Stimulated activated CD4-positive, alpha-beta T cell treated with anti-CD3 and anti-CD28 coated beads, Interleukin-15, amount 100 ng/mL, for 1 hour (primary cell): ENCODE measurements around the gene MT1A.
"Not testable (repeated sequence)": the region's sequence is repeated elsewhere in the genome, so short reads cannot be mapped to it uniquely, and the experiment has no call there.

Experiments
- DNase-seq, 2 donors: peaks; one replicate each; pipeline ENCODE4 v3.0.0-alpha.2; 2020; ENCODE audit warnings: low read depth in 1 of 2, low spot score in 1 of 2

MT1A gene

DNA sequence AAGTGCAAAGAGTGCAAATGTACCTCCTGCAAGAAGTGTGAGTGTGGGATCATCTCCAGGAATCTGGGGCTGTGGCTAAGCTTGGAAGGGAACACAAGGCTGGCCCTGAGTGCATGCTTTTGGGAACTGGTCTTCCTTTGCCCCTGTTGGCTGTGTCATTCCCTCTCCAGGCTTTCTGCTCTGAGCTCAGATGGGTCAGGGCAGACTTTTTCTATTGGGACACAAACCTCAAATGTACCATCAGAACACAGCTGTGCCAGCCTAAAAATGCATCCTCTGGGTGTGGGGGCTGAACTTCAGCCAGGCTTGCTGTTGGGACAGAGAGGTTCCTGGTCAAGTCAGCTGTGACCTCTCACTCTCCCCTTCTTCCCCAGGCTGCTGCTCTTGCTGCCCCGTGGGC is 14.1 kb downstream of the MT1A start:
- DNase-seq, result no peak

- DNase-seq, result no peak
Observed at GRCh38 chr16:56653218-56653617, 14.8 kb downstream of the MT1A start.

- DNase-seq, result peak; percentile 36 to 63
Observed at GRCh38 chr16:56657555-56658326, 19.3 kb downstream of the MT1A start, which contains the start of gene MT1F. Gene MT1F (plus strand): TSS chr16:56657959. CDS start chr16:56658059, 100 bp downstream.

GRCh38 chr16:56658327-56658875 is 19.9 kb downstream of the MT1A start:
- DNase-seq, result no peak

DNA sequence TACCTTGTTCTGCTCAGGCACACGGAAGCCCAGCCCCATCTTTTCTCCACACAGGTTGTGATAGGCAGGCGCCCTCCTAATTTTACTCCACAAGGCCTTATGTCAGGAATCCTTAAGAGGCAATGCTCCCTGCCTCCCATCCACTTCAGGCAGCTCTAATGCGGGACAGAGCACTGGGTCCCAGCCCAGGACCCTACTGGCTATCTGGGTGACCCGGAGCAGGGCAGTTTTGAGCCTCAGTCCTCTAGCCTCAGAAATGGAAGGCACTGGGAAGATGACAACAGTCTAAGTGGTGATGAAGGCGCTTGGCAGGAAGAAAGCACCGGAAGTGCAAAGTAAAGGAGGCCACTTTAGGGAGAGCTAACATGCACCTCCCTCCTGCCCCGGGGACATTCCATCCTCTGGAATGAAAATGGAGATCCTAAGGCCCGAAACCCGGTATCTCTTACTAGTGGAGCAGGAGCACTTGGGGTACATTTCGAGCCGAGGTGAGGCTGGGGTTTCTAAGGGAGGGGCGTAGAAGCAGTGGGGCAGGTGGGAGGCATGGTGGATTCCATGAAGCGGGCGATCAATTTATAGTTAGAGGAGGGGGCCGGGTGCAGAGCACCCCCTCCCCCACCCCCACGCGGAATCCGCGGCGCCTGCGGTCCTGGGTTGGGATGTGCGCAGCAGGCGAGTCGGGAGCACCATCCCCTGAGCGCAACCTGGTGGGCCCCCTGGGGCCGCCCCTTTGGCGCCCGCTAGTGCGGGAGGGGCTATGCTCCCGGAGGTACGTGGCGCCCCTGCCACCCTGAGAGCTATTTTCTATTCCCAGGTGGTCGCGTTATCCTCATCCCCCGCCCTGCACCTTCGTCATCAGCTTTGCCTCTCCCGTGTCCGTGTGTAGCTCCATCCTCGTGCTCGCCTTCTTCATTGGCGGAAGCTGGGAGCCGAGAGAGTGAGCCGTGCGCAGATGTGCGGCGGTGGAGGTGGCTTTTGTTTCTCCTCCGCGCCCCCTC is 24.2 kb downstream of the MT1A start:
- DNase-seq, result no peak

- no peak for DNase-seq
Observed at GRCh38 chr16:56664506-56664905, 26.0 kb downstream of the MT1A start.

- not testable (repeated sequence) for DNase-seq
Observed at GRCh38 chr16:56665286-56666261, 27.1 kb downstream of the MT1A start.

GRCh38 chr16:56667581-56668571 is 29.4 kb downstream of the MT1A start, which contains the start of gene MT1G:
Gene MT1G (minus strand): TSS chr16:56668065. CDS start chr16:56667993, 72 bp downstream.
- no peak for DNase-seq

DNA sequence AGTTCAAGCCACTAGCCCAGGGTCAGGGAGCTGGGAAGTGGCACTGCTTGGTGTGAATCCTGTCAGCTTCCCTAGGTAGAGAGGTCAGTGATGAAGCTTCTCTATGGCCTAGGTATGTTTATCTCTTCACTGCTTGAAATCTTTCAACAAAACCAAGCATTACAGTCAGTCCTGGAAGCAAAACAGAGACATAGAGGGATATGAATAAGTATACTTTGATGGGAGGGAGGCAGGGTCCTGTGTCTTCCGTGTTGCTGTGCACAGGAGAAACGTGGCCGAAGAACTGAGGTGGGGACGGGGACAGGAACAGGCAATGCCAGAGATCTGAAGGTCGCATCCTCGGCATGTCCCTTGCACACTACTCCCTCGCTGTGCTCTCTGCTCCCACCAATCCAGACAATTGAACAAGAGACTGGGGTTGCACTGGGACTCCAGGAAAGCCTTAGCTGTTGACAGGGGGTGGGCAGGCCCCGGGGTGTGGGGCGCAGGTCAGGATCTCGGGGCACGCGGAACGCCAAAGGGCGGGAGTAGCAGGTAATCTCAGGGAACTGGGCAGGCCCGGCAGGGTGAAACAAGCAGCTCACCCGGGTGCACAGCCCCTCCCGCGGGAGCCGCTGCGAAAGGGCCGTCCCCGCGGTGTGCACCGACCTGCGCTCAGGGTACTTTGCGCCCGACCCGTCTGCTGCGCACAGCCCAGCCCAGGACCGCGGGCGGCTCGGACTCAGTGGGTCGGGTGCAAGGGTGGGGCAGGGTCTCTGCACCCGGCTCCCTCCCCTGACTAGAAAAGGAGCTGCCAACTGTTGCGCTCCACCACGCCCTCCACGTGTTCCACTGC is 30.8 kb downstream of the MT1A start, which contains the start of gene MT1H:
Gene MT1H, plus strand, starts transcription at position 810 of the 835 bp plus-strand sequence. CDS start 71 bp downstream, outside the sequence.
- no peak for DNase-seq

DNA sequence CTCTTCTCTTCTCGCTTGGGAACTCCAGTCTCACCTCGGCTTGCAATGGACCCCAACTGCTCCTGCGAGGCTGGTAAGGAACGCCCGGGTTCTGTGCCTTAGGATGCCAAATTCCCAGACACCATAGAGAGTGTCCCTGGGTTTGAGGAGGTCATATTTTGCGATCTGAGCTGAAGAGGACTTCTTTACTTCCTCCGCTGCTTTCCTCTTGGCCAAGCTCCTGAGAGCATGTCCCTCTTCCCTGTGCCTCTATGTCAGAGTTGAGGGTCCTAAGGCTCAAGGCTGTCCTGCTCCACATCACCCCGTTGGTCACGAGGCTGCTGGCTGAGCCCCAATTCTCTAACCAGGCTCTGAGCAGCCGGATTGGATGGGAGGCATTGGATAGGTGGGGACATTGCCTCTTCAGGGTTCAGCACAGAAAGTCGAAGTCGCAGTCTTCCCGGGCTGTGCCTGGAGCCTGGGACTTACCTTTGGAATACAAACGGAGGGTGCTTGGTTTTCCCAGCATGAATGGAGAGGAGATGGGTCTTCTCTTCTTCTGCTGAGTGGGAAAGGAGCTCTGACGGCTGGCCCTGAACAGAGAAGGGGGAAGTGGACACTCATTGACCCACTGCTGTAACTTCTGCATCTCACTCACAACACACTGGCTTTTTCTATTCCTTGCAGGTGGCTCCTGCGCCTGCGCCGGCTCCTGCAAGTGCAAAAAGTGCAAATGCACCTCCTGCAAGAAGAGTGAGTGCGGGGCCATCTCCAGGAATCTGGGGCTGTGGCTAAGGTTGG is 31.6 kb downstream of the MT1A start:
- no peak for DNase-seq

DNA sequence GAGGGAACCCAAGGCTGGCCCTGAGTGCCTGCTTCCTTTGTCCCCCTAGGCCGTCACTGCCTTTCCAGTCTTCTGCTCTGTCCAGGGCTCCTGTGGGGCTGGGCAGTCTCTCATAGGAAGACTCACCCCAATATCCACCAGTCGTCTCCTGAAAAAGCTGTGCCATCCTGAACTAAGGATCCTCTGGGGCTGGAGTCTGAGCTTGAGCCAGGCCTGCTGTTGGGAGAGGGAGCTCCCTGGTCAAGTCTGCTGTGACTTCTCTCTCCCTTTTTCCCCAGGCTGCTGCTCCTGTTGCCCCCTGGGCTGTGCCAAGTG is 32.1 kb downstream of the MT1A start:
- DNase-seq, result no peak

DNA sequence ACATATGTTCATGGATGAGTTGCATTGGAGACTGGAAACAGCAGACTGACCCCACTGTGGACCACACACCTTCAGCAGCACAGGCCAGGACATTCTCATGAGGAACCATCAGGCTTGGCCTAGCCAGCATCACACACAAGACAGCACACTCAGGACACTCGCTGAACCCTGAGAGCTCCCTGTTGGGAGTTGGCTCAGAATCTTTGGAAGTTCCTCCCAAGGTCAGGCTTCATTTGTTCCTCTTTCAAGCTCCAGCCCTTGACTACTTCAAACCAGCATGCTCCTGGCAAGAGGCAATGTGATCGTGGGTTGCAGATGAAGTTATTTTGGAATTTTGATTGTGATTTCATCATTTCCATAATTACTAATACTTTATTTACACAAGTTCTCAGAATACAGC is 33.2 kb downstream of the MT1A start:
- DNase-seq, result not testable (repeated sequence)

DNA sequence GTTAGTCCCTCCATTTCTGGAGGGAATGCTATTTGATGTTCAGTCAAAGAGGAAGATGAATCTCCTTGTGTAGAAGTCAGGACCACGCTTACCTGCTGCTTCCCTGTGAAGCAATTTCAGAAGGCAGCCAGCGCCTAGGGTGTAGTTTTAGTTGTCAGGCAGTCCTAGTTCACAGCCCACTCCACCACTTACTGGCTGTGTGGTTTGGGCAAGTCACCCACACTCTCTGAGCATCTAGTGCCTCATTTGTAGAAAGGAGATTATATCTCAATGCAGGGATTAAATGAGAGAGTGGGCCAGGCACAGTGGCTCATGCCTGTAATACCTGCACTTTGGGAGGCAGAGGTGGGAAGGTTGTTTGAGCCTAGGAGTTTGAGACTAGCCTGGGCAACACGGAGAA is 33.7 kb downstream of the MT1A start:
- not testable (repeated sequence) for DNase-seq

DNA sequence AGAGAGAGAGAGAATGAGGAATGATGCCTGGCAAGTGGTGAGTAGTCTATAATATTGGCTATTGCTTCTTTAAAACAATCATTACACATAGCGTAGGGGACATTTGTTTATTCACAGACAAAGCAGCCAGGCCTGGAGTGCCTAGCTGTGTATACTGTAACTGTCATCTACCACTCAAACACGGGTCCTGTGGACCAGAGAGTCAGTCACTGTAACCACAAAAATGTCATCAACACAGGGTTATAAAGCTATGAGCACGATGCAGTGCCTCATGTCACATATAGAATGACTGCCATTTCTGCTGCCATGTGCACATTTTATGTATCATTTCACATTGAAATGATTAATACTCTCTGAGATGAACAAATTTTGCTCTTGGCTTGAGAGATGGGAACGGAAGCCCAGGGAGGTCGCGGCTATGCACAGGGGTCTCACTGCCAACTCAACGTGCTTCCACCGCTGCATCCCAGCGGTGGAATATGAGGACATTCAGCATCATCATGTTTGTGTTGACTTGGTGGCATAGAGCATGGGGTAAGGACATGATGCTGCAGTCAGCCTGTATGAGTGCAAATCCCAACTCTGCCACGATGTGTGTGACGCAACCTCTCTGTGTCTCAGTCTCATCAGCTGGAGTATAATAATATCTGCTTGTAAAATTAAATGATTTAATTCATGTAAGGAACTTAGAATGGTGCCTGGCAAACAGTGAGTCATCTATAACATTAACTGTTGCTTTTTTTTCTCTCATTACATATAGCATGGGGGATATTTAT is 34.5 kb downstream of the MT1A start:
- DNase-seq, result no peak

- DNase-seq, result no peak
Observed at GRCh38 chr16:56673921-56674320, 35.5 kb downstream of the MT1A start.

DNA sequence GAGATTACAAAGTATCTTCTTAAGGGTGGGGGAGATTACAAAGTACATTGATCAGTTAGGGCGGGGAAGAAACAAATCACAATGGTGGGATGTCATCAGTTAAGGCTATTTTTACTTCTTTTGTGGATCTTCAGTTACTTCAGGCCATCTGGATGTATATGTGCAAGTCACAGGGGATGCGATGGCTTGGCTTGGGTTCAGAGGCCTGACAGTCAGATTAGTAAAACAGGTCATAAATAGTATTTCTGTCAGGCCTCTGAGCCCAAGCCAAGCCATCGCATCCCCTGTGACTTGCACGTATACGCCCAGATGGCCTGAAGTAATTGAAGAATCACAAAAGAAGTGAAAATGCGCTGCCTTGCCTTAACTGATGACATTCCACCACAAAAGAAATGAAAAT is 36.1 kb downstream of the MT1A start:
- DNase-seq, result not testable (repeated sequence)
